NCI-H146 (cell line): ENCODE results near the gene PRKAR1A.
"Not testable (repeated sequence)": the region's sequence is repeated elsewhere in the genome, so short reads cannot be mapped to it uniquely, and the experiment has no call there.

Experiments used
- DNase-seq: peaks from one replicate; lab custom pipeline; 2025; lab: John Stamatoyannopoulos, UW

PRKAR1A gene

GRCh38 chr17:68511671-68512246 lies 471 bp upstream of the PRKAR1A start:
- peak; percentile 87 for DNase-seq

- no peak for DNase-seq
Observed at GRCh38 chr17:68512960-68513474, 787 bp downstream of the PRKAR1A start.

DNA sequence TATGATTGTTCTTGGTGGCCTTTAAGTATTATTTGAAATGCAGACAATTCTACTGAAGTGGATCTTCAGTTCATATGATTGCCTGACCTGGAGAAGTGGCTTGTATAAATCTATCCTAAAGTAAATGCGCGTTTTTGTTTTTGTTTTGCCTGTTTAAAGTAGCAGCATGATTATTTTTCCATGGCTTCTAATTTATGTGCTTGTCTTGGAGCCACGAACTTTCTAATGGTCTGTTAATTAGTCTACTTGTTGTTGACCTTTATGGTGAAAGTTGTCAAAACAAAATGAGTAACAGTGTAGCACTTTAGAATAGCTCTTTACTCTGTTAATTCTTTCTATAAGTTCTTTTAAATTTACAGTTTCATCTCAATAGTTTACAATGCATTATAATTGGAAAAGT lies 1.7 kb downstream of the PRKAR1A start:
- no peak for DNase-seq

DNA sequence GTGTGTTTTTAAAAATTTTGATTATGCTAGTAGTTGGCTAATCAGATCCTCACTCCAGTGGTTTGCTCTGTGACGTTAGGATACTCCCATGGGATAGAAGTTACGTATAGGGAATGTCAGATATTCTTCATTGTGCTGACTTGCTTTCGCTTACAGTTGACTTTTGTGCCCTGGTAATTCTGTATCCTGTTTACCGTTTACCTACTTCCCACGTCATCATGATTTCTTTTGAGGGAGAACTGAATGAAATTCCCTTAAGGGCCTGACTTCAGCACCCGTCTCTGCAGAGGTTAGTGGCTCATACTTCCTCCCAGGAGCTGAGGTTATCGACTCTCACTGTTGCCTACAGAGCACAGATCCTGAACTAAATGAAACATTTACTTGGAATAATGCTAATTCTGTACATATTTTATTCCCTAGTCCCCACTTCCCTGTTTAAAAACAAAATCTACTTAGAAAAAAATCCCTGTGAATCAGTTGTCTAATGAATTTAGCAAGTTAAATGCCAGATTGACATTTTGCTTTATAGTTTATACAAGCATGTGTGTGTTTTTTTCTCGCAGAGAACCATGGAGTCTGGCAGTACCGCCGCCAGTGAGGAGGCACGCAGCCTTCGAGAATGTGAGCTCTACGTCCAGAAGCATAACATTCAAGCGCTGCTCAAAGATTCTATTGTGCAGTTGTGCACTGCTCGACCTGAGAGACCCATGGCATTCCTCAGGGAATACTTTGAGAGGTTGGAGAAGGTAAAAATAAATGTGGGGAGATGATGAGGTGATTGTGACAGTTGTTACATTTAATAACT lies 2.8 kb downstream of the PRKAR1A start:
- no peak for DNase-seq

DNA sequence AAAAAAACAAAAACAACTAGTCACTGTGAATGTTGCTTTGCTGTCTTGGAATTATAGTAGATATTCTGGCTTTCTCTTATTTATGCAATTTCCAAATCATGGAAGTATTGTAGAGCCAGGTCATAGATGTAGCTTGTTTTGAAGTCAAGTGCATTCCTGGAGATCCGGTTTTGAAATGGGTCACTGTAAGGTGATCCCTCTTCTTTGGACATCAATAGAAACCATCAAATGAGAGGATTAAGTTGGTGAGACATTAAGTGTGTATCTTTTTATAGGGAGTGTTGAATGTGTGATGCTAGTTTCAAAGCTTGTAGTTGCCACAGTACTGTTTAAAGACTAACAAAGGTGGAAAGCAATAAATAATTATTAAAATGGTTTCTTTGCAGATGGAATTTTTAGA lies 4.5 kb downstream of the PRKAR1A start:
- DNase-seq, result no peak

DNA sequence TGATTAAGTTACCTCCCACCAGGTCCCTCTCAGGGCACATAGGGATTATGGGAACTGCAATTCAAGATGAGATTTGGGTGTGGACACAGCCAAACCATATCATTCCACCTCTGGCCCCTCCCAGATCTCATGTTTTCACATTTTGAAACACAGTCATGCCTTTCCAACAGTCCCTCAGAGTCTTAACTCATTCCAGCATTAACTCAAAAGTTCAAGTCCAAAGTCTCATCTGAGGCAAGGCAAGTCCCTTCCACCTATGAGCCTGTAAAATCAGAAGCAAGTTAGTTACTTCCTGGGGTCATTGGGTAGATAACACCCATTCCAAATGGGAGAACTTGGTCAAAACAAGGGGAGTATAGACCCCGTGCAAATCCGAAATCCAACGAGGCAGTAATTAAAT lies 5.4 kb downstream of the PRKAR1A start:
- not testable (repeated sequence) for DNase-seq

- DNase-seq, result no peak
Observed at GRCh38 chr17:68518063-68518815, 6.0 kb downstream of the PRKAR1A start.

DNA sequence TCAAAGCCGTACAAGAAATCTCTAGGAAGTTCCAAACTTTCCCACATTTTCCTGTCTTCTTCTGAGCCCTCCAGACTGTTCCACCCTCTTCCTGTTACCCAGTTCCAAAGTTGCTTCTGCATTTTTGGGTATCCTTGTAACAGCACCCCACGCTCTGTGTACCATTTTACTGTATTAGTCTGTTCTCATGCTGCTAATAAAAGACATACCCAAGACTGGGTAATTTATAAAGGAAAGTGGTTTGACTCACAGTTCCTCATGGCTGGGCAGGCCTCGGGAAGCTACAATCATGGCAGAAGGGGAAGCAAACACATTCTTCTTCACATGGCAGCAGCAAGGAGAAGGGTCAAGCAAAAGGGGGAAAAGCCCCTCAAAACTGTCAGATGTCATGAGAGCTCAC lies 6.8 kb downstream of the PRKAR1A start:
- DNase-seq, result not testable (repeated sequence)

DNA sequence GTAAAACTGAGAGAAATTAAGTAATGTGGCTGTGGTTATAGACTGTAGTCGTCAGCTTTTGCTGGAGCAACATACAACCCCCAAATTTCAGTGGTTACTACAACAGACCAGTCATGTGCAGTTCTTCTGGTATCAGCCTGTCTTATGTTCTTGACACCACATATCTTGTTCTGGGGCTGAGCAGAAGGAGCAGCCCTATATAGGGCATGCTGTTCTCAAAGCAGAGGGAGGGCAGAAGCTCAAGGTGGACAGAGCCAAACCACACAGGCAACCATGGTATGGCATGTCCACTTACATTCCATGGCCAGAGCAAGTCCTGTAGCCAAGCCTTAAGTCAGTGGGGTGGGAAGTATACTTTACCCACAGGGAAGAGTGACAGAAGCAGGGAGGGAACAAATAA lies 7.7 kb downstream of the PRKAR1A start:
- DNase-seq, result no peak

DNA sequence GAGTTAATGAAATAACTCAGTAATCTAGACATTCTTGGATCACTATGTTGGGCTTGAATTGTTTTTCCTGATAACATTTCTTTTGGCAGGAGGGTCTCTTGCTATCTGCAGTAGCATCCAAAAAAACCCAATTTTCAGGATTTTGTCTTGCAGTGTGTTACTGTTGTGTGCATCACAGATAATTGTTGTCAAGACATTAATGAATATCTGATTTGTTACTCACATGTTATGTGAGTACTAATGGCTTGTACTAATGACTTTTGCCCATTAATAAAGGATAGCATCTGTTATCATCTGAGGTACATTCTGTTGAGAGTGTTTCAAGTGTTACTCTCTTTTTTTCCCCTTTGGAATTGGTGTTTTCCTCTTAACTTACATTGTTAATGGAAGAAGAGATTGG lies 10.0 kb downstream of the PRKAR1A start:
- no peak for DNase-seq

- DNase-seq, result no peak
Observed at GRCh38 chr17:68526548-68526947, 14.3 kb downstream of the PRKAR1A start.

- DNase-seq, result no peak
Observed at GRCh38 chr17:68527314-68527713, 15.1 kb downstream of the PRKAR1A start.

DNA sequence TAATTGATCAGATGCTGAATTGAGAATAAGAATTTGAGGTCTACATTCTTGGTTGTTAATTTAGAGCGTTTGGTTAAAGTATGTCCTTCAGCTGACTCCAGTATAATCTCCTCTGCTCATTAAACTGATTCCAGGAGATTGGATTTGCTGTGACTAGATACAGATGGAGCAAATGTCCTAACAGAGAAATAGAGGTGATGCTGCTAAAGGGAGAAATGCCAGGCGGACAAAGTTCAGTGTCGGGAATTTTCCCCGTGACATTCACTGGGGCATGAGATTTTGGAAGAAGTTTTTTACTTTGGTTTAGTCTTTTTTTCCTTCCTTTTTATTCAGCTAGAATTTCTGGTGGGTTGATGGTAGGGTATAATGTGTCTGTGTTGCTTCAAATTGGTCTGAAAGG lies 19.0 kb downstream of the PRKAR1A start:
- DNase-seq, result no peak

GRCh38 chr17:68532826-68533225 lies 20.6 kb downstream of the PRKAR1A start:
- no peak for DNase-seq

GRCh38 chr17:68533887-68534694 lies 21.9 kb downstream of the PRKAR1A start:
- DNase-seq, result no peak

DNA sequence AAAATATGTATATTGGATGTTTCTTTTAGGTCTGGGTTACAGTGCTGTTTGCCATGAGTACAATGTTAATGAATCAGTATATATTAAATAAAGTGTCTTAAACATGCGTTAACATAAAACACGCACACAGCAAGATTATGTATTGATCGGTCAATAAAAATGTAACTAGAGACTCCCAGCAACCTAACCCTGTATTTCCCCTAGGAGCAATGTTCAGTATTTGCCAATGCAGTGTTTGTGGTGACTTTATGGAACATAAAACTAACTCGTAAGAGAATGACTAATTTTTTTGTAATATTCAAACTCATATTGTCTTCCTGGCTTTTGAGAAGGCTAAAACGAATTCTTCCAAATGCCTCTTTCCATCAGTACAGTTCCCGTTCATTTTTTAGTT lies 22.5 kb downstream of the PRKAR1A start:
- DNase-seq, result no peak

DNA sequence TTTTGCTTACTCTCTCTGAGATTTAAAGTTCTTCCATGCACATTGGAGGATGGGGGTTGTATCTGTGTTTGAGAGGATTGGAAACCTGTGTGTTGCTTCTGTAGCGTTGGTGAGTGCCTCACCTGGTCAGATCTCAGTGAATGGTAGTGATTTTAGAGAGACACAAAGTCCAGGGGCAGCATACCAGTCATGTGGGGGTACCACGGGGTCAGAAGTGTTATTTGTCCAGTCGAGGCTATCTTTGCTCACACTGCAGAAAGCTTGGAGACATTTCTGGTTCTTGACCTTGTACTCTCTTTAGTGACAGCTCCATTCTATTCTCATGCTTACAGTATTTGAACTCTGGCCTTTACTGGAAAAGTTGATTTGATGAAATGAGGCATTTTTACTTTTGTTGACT lies 23.7 kb downstream of the PRKAR1A start:
- DNase-seq, result no peak

- no peak for DNase-seq
Observed at GRCh38 chr17:68539548-68540467, 27.6 kb downstream of the PRKAR1A start.

DNA sequence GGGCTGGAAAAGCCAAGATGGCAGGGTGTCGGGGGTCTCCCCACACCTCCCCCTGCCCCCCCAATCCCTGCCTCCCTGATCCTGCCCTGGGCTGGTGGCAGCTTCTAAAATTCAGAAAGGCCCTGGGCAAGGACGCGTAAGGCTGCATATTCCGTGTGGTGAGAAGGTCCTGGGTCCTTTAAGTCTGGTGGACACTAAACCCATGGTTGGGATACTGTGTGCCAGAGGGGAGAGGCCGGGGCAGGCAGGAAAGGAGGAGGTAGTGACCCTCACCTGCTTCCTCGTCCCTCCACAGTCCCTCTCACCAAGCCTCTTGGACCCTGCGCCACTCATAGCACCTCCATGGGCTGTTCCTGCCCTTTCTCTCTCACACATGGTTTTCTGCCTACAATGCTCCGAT lies 28.8 kb downstream of the PRKAR1A start:
- DNase-seq, result no peak

GRCh38 chr17:68541816-68542215 lies 29.6 kb downstream of the PRKAR1A start:
- no peak for DNase-seq
